GM12872 (cell line): Measurements from ENCODE around the gene MAGI2.

ENCODE experiments used
- CTCF ChIP-seq: IDR thresholded peaks from 3 replicates; pipeline ENCODE4 v1.5.1; 2011; ENCODE audit warnings: low read depth, mild to moderate bottlenecking, low read length, moderate library complexity; ENCODE audit not compliant: insufficient read depth

The MAGI2 gene

DNA sequence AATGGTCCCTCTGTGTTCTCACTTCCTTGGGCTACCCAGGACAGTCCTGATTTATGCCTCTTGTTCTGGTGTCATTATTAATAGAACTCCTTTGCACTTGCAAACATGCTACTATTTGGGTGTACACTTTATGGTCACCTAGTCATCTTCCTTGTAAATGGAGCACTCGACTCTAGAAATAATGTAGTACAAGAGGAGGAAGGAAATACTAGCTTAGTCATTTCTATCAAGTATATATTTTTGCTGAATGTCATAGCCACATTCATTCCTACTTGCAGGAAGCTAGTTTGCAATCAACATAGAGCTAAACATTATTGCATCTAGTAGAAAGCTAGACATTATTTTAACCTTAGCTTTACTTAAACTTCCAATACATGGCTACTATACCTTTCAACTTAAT, 335.3 kb downstream of the MAGI2 start:
- TF ChIP-seq CTCF = no peak

GRCh38 chr7:79096361-79096805, 357.1 kb downstream of the MAGI2 start:
- no peak for TF ChIP-seq CTCF

DNA sequence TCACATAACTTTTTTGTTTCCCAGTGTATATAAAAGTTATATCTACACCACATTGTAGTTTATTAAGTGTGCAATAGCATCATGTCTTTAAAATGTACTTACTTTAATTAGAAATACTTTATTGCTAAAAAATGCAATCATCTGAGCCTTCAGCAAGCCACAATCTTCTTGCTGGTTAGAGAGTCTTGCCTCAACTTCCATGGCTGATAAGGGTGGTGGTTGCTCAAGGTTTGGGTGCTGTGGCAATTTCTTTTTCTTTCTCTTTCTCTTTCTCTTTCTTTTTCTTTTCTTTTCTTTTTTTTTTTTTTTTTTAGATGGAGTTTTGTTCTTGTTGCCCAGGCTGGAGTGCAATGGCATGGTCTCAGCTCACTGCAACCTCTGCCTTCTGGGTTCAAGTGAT, 360.0 kb downstream of the MAGI2 start:
- TF ChIP-seq CTCF = no peak

- no peak for TF ChIP-seq CTCF
Measured at GRCh38 chr7:79091661-79092060, 361.8 kb downstream of the MAGI2 start.

DNA sequence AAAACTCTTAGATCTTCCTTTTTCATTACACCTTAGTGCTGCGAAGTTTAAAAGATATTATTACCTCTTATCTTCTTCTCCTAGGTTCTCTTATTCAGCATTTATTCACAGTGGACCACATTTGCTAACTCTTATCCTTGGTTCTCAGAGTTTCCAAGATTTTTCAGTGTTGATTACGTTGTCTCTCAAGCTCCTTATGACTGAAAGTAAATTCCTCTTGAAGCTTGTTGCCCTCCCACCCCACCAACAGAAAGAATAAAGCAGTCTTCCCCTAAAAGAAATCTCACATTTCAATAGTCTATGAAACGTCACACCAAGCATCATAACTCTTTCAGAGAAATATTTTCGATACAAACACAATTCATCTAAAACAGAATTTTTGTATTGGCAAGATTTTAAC, 362.5 kb downstream of the MAGI2 start:
- no peak for TF ChIP-seq CTCF

DNA sequence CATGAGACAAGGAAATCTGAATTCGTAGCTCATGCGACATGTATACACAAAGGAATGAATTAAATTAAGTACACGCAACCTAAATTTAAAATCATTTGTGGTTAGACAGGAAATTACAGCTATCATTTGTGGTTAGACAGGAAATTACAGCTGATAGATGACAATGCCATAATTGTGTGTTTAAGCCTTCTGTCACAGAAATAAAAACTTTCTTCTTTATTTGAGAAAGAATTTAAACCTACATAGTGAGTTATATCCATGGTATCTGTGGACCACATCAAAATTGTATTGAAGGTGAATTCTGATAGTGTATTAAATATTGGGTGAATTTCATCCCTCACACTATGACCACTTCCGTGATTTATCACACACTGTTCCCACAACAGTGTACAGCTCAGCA, 362.9 kb downstream of the MAGI2 start:
- no peak for TF ChIP-seq CTCF

DNA sequence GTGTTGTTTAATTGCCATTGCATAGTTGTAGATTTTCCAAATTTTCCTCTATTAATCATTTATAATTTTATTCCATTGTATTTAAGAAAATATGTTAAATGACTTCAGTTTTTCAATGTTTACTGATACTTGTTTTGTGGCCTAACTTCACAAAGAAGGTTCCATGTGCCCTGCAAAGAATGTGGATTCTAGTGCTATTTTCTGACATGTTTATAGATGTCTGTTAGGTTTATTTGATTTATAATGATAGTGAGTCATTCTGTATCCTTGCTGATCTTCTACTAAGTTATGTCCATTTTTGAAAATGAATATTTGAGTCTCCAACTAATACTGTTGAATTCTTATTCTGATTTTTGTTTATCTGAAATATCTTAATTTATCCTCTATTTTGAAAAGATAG, 369.0 kb downstream of the MAGI2 start:
- TF ChIP-seq CTCF = no peak
